ENCODE data around the gene VWA8.

Gene VWA8

GRCh38 chr13:41765020-41765419 lies 195.9 kb downstream of the VWA8 start:
- ChIA-PET CTCF (interaction anchor here (0.7 to 1.0 kb wide), 2 partner anchors 92 to 142 kb away, joined by 3 read pairs; no protein-coding TSS in a partner anchor), POLR2A (no interaction called here)

GRCh38 chr13:41764558-41764957 lies 196.4 kb downstream of the VWA8 start:
- Histone ChIP-seq H3K9me3 (ENCODE audit: control insufficient read depth, insufficient read depth, low read depth, low read length) (no peaks in the 10 kb centered on the region), H3K36me3 (ENCODE audit: control insufficient read depth in 2 of 2, insufficient read depth in 1 of 2, low read length in 2 of 2) (no peaks in the 10 kb centered on the region), H3K4me3 (ENCODE audit: low read depth, low read length) (no peak overlapping the region), H3K27ac (ENCODE audit: extremely low read depth, low read depth, low read length) (no peak overlapping the region), H3K4me1 (ENCODE audit: control insufficient read depth, insufficient read depth, low read length) (no peaks in the 10 kb centered on the region)
- ChIA-PET POLR2A (no interaction called here), CTCF (no interaction called here)
- TF ChIP-seq PRDM1 (tag by site-specific recombination; IDR thresholded peaks at IDR 0.05) (0 out of 2 replicates have a peak, but pooled peaks have one; percentile 22), ZNF184 (tag by site-specific recombination; IDR thresholded peaks at IDR 0.05) (no peak)

More at GRCh38 chr13:41765020-41765419, 195.9 kb downstream of the VWA8 start:
- Histone ChIP-seq H3K4me1 (ENCODE audit: control insufficient read depth, insufficient read depth, low read length) (no peaks in the 10 kb centered on the region), H3K9me3 (ENCODE audit: control insufficient read depth, insufficient read depth, low read depth, low read length) (no peaks in the 10 kb centered on the region), H3K4me3 (ENCODE audit: low read depth, low read length) (no peak overlapping the region), H3K36me3 (ENCODE audit: control insufficient read depth in 2 of 2, insufficient read depth in 1 of 2, low read length in 2 of 2) (no peaks in the 10 kb centered on the region), H3K27ac (ENCODE audit: extremely low read depth, low read depth, low read length) (no peak overlapping the region)
- TF ChIP-seq ZNF239 (tag by site-specific recombination; IDR thresholded peaks at IDR 0.05) (no peak), IKZF3 (tag by site-specific recombination; IDR thresholded peaks at IDR 0.05) (no peak), ZNF580 (tag by site-specific recombination; IDR thresholded peaks at IDR 0.05) (no peak), ZNF302 (tag by site-specific recombination; IDR thresholded peaks at IDR 0.05; ENCODE audit: low read depth) (no peak), ZNF433 (tag by site-specific recombination; IDR thresholded peaks at IDR 0.05; ENCODE audit: low read depth) (no peak), ZNF473 (tag by site-specific recombination; IDR thresholded peaks at IDR 0.05) (no peak), ZNF791 (tag by site-specific recombination; IDR thresholded peaks at IDR 0.05) (no peak)

GRCh38 chr13:41763782-41764181 lies 197.1 kb downstream of the VWA8 start:
- Histone ChIP-seq H3K4me3 (ENCODE audit: low read depth, low read length) (no peak overlapping the region), H3K36me3 (ENCODE audit: control insufficient read depth in 2 of 2, insufficient read depth in 1 of 2, low read length in 2 of 2) (no peaks in the 10 kb centered on the region), H3K4me1 (ENCODE audit: control insufficient read depth, insufficient read depth, low read length) (no peaks in the 10 kb centered on the region), H3K27ac (ENCODE audit: extremely low read depth, low read depth, low read length) (no peak overlapping the region), H3K9me3 (ENCODE audit: control insufficient read depth, insufficient read depth, low read depth, low read length) (no peaks in the 10 kb centered on the region)
- TF ChIP-seq ZNF292 (tag by site-specific recombination; IDR thresholded peaks at IDR 0.05; ENCODE audit: borderline replicate concordance, low read depth) (no peak), ZNF391 (tag by site-specific recombination; IDR thresholded peaks at IDR 0.05; ENCODE audit: borderline replicate concordance, low read depth) (no peak), ZNF311 (tag by site-specific recombination; IDR thresholded peaks at IDR 0.05; ENCODE audit: borderline replicate concordance) (no peak), SP2 (tag by site-specific recombination; IDR thresholded peaks at IDR 0.05) (no peak), ZNF335 (tag by site-specific recombination; conservative IDR thresholded peaks at IDR 0.05) (no peak), ZNF785 (tag by site-specific recombination; IDR thresholded peaks at IDR 0.05) (no peak), ZNF830 (tag by site-specific recombination; IDR thresholded peaks at IDR 0.05; ENCODE audit: low read depth) (no peak), YY2 (tag by site-specific recombination; IDR thresholded peaks at IDR 0.05) (no peak), ZNF610 (tag by site-specific recombination; IDR thresholded peaks at IDR 0.05; ENCODE audit: borderline replicate concordance) (no peak)
- ChIA-PET CTCF (no interaction called here), POLR2A (no interaction called here)

- POLR2A ChIA-PET = no interaction called here
- no peaks in the 10 kb centered on the region for H3K9me3 ChIP-seq (ENCODE audit: control insufficient read depth, insufficient read depth, low read depth, low read length)
- TF ChIP-seq YY1 (tag by site-specific recombination; IDR thresholded peaks at IDR 0.05) (no peak), ZBTB44 (tag by site-specific recombination; IDR thresholded peaks at IDR 0.05) (no peak), ZFP69B (tag by site-specific recombination; IDR thresholded peaks at IDR 0.05) (no peak), ZNF121 (tag by site-specific recombination; IDR thresholded peaks at IDR 0.05) (no peak), ZNF621 (tag by site-specific recombination; IDR thresholded peaks at IDR 0.05) (no peak), ZNF48 (tag by site-specific recombination; IDR thresholded peaks at IDR 0.05) (no peak), ZNF549 (tag by site-specific recombination; IDR thresholded peaks at IDR 0.05) (no peak), ZNF341 (tag by site-specific recombination; IDR thresholded peaks at IDR 0.05; ENCODE audit: low read depth) (no peak), SCRT1 (tag by site-specific recombination; IDR thresholded peaks at IDR 0.05; ENCODE audit: borderline replicate concordance) (no peak), IKZF3 (tag by site-specific recombination; IDR thresholded peaks at IDR 0.05) (no peak), ZNF792 (tag by site-specific recombination; IDR thresholded peaks at IDR 0.05) (no peak), ZNF776 (tag by site-specific recombination; IDR thresholded peaks at IDR 0.05; ENCODE audit: borderline replicate concordance) (no peak), ZNF585B (tag by site-specific recombination; IDR thresholded peaks at IDR 0.05) (no peak), MZF1 (tag by site-specific recombination; IDR thresholded peaks at IDR 0.05; ENCODE audit: borderline replicate concordance) (no peak)
- H3K4me1 ChIP-seq (ENCODE audit: control insufficient read depth, insufficient read depth, low read length) = no peaks in the 10 kb centered on the region
- CTCF ChIA-PET = no interaction called here
- no peak overlapping the region for H3K27ac ChIP-seq (ENCODE audit: extremely low read depth, low read depth, low read length)
- no peaks in the 10 kb centered on the region for H3K36me3 ChIP-seq (ENCODE audit: control insufficient read depth in 2 of 2, insufficient read depth in 1 of 2, low read length in 2 of 2)
- no peak overlapping the region for H3K4me3 ChIP-seq (ENCODE audit: low read depth, low read length)
Measured at GRCh38 chr13:41762796-41763195, 198.1 kb downstream of the VWA8 start.
